ENCODE data around the gene LTBP1. TPM values are rescaled to one million over a fixed set of nuclear protein-coding genes. Genes with fewer than 3 reads are reported as not detected.

LTBP1 gene
- total and polyA plus RNA-seq, 2 of the 13 experiments (the other 11 are each of a cell fraction or from before 2014, with no cell fraction given) = 0.12 to 0.22 TPM

- no peak for FAIRE-seq
- intact Hi-C loops (cut with micrococcal nuclease; ENCODE audit: unreplicated experiment) = no loop called here
- H3K27me3 ChIP-seq (ENCODE audit: control insufficient read depth in 1 of 2, insufficient read depth in 2 of 2, low read length in 2 of 2) = no peaks in the 10 kb centered on the region
- no peak for TF ChIP-seq PPARG (CRISPR knock-in tag; conservative IDR thresholded peaks at IDR 0.05)
- no peak for TF ChIP-seq HNF1A (IDR thresholded peaks at IDR 0.05; ENCODE audit: low read depth)
- no peak for TF ChIP-seq HNF1A (CRISPR knock-in tag; IDR thresholded peaks at IDR 0.05; ENCODE audit: borderline replicate concordance)
- TF ChIP-seq EHMT2 (IDR thresholded peaks at IDR 0.05; ENCODE audit: borderline replicate concordance, low read depth, low read length) = no peak
- no peak for TF ChIP-seq ELF1 (CRISPR knock-in tag; IDR thresholded peaks at IDR 0.05)
- no peak for TF ChIP-seq ZBTB43 (CRISPR knock-in tag; conservative IDR thresholded peaks at IDR 0.05)
- TF ChIP-seq AHR (CRISPR knock-in tag; IDR thresholded peaks at IDR 0.05) = no peak
- no peak for TF ChIP-seq ZNF331 (CRISPR knock-in tag; IDR thresholded peaks at IDR 0.05)
- no peak overlapping the region for H2AFZ ChIP-seq (ENCODE audit: low read length)
- WGBS (ENCODE audit: low lambda C conversion rate) = 60% methylated on average over 9 of the region's 9 CpGs
- no peaks in the 10 kb centered on the region for H4K20me1 ChIP-seq (ENCODE audit: insufficient read depth, low read length)
- no peak overlapping the region for H3K27ac ChIP-seq (ENCODE audit: extremely low read length, insufficient read depth, low read length)
- no peak for ATAC-seq
- no peaks in the 10 kb centered on the region for H3K9me3 ChIP-seq (ENCODE audit: low read length)
- H3K4me2 ChIP-seq (ENCODE audit: low read depth, low read length) = no peak overlapping the region
- no peak for DNase-seq (ENCODE audit: low spot score)
- ChIA-PET POLR2A (no interaction called here), CTCF (ENCODE audit: low intra/inter-chr PET ratio, low total read pairs) (no interaction called here)
- no TSS peak for BruUV-seq (replicated peaks)
- no peaks in the 10 kb centered on the region for H3K79me2 ChIP-seq (ENCODE audit: insufficient read depth, low read length)
- H3K36me3 ChIP-seq (replicated peaks in 1 of 2; ENCODE audit: control insufficient read depth in 1 of 2, insufficient read depth in 2 of 2, low read length in 2 of 2) = no peaks in the 10 kb centered on the region
- in situ Hi-C loops (cut with HindIII; ENCODE audit: extremely low pct_ligation_motif_present, low pct_unique_long_range_greater_than_20kb) = no loop called here
- peaks cover 3% of the 10 kb centered on the region for H3K4me1 ChIP-seq (ENCODE audit: insufficient read depth, low read length)
- no peak overlapping the region for H3K9ac ChIP-seq (ENCODE audit: insufficient read depth, low read depth, low read length)
- no peak overlapping the region for H3K4me3 ChIP-seq (replicated peaks in 1 of 3; ENCODE audit: insufficient read depth in 1 of 3, low read depth in 2 of 3, low read length in 3 of 3)
Observed at GRCh38 chr2:33202641-33203522, 256.1 kb downstream of the LTBP1 start.

Measured in HepG2 (cell line).